Measurements from ENCODE around the gene MC3R.

MC3R gene

DNA sequence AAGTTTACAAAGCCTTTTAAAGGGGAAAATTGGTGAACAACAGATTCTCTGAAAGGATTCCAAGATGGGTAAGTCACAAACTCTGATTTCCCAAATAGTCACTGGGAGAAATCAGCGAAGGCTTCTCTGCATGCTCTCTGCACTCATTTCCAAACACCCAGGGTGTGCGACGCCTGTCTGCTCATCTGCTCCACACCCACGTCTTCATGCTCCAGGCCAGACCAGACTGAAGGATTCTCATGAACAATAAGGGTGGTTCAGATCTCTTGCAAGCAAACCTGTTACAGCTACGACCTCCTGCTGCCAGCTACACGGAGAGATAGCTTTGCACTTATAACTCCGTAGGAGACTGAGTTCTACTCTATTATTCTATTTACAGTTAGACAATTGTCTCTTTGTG lies 1.4 kb downstream of the MC3R start:
- DNase-seq (ENCODE audit: low read depth), result no peak

- no peak for DNase-seq (ENCODE audit: low read depth)
Observed at GRCh38 chr20:56257604-56258003, 9.1 kb downstream of the MC3R start.

GRCh38 chr20:56259948-56260347 lies 11.4 kb downstream of the MC3R start:
- DNase-seq (ENCODE audit: low read depth), result no peak

GRCh38 chr20:56268536-56268935 lies 20.0 kb downstream of the MC3R start:
- DNase-seq (ENCODE audit: low read depth), result no peak

- no peak for DNase-seq (ENCODE audit: low read depth)
Observed at GRCh38 chr20:56271974-56272373, 23.4 kb downstream of the MC3R start.

DNA sequence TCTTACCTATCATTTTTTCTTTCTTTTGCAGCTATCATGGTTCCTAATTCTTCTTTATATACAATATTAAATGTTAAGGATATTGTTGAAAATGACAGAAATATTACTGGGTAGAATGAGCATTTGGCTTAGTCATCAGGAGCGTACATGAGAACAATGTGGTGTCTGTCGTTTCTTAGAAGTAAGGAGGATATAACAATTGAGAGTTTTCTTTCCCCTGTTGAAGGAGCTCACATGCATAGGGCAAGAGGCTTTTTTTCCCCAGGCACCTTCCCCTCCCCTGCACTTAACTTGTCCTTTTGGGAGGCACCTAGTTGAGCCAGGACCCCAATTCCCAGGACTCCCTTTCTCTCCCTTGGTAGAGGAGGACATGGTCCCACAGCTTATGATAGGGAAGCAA lies 25.0 kb downstream of the MC3R start:
- DNase-seq (ENCODE audit: low read depth), result no peak

DNA sequence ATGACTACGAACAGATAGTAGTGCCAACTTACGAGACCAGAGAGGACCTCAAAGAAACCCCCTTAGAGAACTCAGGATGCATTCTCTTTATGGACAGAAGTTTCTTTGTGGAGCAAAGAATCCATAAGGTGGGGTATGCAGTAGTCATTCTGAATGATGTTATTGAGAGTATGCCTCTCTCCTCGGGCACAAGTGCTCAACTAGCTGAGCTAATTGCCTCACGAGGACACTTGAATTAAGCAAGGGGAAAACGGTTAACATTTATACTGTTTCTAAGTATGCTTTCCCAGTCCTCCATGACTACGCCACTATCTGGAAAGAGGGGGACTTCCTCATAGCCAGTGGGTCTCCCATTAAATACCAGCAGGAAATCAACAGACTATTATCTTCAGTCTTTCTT lies 25.6 kb downstream of the MC3R start:
- no peak for DNase-seq (ENCODE audit: low read depth)

DNA sequence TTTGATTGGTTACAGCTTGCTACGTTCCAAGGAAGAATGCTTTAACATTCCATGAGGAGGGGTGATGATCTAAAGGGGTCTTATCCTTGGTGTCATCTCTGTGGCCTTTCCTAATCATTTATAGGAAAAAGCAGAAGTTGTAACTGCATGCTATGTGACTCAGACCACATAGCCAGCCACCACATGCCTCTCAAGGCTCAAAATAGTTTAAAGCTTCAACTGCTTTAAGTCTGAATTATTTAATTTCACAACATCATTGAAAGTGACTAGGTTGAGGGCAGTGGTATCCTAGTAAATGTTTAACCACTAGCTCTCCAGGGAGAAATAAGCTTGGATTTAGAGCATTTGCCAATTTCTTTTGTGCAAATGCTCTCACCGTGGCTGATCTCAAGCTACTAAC lies 29.7 kb downstream of the MC3R start:
- no peak for DNase-seq (ENCODE audit: low read depth)

- no peak for DNase-seq (ENCODE audit: low read depth)
Observed at GRCh38 chr20:56285496-56285895, 37.0 kb downstream of the MC3R start.

DNA sequence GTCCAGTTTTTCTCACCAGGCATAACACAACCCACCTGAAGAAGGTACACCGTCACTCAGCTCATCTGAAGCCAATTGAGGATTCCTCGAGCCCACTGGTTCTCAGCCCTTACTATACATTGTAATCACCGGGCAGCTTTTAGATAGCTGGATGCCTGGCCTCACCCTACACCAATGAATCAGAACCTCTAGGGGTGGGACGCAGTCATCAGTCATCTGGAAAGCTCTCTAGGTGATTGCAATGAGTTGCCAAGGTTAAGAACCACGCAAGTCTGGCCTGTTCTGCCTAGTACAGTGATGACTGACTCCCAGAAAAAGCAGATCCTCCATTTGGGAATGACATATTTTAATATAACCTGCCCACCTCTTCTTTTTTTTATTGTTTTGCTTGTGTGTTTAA lies 41.1 kb downstream of the MC3R start:
- DNase-seq (ENCODE audit: low read depth), result no peak

DNA sequence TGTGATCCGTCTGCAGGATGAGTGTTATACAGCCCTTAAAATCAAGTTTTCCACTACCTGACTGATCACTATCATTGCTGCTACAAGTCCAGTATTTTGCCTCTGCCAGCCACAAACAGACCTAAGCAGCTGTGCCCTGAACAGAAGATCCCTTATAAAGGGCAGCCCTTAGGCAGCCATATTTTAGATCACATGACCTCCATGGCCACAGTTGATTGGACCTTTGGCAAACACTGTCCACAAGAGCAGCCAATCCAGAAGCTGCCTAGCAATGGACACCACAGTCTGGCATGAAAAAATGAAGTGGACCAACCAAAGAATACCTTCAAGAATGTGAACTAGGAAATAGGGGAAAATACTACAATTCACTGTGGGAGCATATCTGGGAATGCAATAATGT lies 50.8 kb downstream of the MC3R start:
- DNase-seq (ENCODE audit: low read depth), result no peak
